KMS-11 (cell line): Measurements from ENCODE around the gene NRXN3.

Source experiments
- H2AFZ ChIP-seq: fragments of 200-600 bp; sonication (generic); 2 replicates; pipeline ENCODE4 v1.6.1; 2016; ENCODE audit warnings: antibody characterized with exemption, mixed run types, low read depth
- H3K27ac ChIP-seq: fragments of 200-600 bp; sonication (generic); 2 replicates; pipeline ENCODE4 v1.6.1; 2016; ENCODE audit warnings: mild to moderate bottlenecking, mixed run types
- H3K27me3 ChIP-seq: fragments of 200-600 bp; sonication (generic); 2 replicates; pipeline ENCODE4 v1.6.1; 2017; ENCODE audit warnings: mild to moderate bottlenecking, low read depth, mixed run types, moderate library complexity; ENCODE audit not compliant: insufficient read depth
- H3K36me3 ChIP-seq: fragments of 200-600 bp; sonication (generic); 2 replicates; pipeline ENCODE4 v1.6.1; 2017; ENCODE audit warnings: mild to moderate bottlenecking, mixed run types; ENCODE audit not compliant: insufficient read depth
- H3K4me1 ChIP-seq: fragments of 200-600 bp; sonication (generic); 2 replicates; pipeline ENCODE4 v1.6.1; 2016; ENCODE audit warnings: mild to moderate bottlenecking, low read depth, mixed run types; ENCODE audit not compliant: poor library complexity, severe bottlenecking
- H3K4me2 ChIP-seq: fragments of 200-600 bp; sonication (generic); 2 replicates; pipeline ENCODE4 v1.7.0; 2016; ENCODE audit warnings: mild to moderate bottlenecking, mixed run types
- H3K4me3 ChIP-seq: fragments of 200-600 bp; sonication (generic); IDR thresholded peaks from 2 replicates; pipeline ENCODE4 v1.6.1; 2017; ENCODE audit warnings: low read depth, low read length, mixed read lengths; ENCODE audit not compliant: insufficient read depth
- H3K79me2 ChIP-seq: fragments of 200-600 bp; sonication (generic); 2 replicates; pipeline ENCODE4 v1.6.1; 2016; ENCODE audit warnings: low read depth, mixed run types; ENCODE audit not compliant: insufficient read depth
- H3K9ac ChIP-seq: fragments of 200-600 bp; sonication (generic); 2 replicates; pipeline ENCODE4 v1.6.1; 2016; ENCODE audit warnings: mild to moderate bottlenecking, mixed run types
- H4K20me1 ChIP-seq: fragments of 200-600 bp; sonication (generic); 2 replicates; pipeline ENCODE4 v1.6.1; 2016; ENCODE audit warnings: mild to moderate bottlenecking, mixed run types; ENCODE audit not compliant: insufficient read depth
- TF ChIP-seq, protein P1 (sequence below): fragments of 200-600 bp; sonication (generic); conservative IDR thresholded peaks from 2 replicates; pipeline ENCODE4 v1.6.1; 2017; ENCODE audit warnings: low read depth, mild to moderate bottlenecking, antibody characterized with exemption, low read length, moderate library complexity, mixed read lengths

The NRXN3 gene

GRCh38 chr14:79043194-79043889 lies 873.2 kb downstream of the NRXN3 start:
- TF ChIP-seq, protein P1, sequence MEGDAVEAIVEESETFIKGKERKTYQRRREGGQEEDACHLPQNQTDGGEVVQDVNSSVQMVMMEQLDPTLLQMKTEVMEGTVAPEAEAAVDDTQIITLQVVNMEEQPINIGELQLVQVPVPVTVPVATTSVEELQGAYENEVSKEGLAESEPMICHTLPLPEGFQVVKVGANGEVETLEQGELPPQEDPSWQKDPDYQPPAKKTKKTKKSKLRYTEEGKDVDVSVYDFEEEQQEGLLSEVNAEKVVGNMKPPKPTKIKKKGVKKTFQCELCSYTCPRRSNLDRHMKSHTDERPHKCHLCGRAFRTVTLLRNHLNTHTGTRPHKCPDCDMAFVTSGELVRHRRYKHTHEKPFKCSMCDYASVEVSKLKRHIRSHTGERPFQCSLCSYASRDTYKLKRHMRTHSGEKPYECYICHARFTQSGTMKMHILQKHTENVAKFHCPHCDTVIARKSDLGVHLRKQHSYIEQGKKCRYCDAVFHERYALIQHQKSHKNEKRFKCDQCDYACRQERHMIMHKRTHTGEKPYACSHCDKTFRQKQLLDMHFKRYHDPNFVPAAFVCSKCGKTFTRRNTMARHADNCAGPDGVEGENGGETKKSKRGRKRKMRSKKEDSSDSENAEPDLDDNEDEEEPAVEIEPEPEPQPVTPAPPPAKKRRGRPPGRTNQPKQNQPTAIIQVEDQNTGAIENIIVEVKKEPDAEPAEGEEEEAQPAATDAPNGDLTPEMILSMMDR: no peak
- Histone ChIP-seq H4K20me1 (no peaks in the 10 kb centered on the region), H3K9ac (no peak overlapping the region), H2AFZ (no peak overlapping the region), H3K4me1 (no peaks in the 10 kb centered on the region), H3K79me2 (no peaks in the 10 kb centered on the region), H3K36me3 (no peaks in the 10 kb centered on the region), H3K4me2 (no peak overlapping the region), H3K4me3 (no peak overlapping the region), H3K27ac (no peak overlapping the region), H3K27me3 (no peaks in the 10 kb centered on the region)

DNA sequence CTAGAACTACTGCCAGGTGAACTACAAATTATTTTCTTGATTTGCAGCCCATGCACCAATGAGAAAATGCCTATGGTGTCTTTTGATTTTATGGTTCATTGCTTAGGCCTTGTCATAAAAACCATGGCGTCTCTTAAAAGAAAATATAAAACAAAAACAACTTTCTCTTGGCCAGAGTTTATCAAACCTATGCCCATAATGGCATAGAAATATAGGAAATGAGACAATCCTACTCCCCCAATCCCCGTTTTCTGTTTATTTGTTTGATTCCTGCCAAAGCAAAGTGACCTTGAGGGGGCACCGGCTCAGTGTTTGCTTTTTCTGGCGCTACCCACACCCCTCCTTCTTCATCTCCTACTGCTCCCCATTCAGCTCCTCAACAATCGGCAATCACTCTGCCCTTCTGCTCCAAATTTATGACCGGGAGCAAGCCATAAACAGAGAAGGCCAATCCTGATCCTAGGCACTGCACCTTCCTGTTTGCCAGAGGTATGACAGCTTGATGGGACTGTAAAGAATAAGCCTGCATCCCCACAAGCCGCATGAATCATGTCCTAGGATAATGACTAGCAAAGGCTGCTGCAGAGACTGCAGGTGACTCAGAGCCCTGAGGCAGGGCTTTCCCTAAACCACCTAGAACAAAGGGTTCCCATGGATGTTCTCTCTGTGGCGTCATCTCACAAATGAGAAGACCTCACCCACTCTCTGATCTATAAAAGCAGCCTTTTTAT lies 874.9 kb downstream of the NRXN3 start:
- Histone ChIP-seq H3K79me2 (no peaks in the 10 kb centered on the region), H3K36me3 (no peaks in the 10 kb centered on the region), H2AFZ (no peak overlapping the region), H3K27ac (no peak overlapping the region), H3K4me2 (no peak overlapping the region), H3K4me1 (no peaks in the 10 kb centered on the region), H3K9ac (no peak overlapping the region), H3K27me3 (no peaks in the 10 kb centered on the region), H4K20me1 (no peaks in the 10 kb centered on the region), H3K4me3 (no peak overlapping the region)
- TF ChIP-seq, protein P1: no peak

DNA sequence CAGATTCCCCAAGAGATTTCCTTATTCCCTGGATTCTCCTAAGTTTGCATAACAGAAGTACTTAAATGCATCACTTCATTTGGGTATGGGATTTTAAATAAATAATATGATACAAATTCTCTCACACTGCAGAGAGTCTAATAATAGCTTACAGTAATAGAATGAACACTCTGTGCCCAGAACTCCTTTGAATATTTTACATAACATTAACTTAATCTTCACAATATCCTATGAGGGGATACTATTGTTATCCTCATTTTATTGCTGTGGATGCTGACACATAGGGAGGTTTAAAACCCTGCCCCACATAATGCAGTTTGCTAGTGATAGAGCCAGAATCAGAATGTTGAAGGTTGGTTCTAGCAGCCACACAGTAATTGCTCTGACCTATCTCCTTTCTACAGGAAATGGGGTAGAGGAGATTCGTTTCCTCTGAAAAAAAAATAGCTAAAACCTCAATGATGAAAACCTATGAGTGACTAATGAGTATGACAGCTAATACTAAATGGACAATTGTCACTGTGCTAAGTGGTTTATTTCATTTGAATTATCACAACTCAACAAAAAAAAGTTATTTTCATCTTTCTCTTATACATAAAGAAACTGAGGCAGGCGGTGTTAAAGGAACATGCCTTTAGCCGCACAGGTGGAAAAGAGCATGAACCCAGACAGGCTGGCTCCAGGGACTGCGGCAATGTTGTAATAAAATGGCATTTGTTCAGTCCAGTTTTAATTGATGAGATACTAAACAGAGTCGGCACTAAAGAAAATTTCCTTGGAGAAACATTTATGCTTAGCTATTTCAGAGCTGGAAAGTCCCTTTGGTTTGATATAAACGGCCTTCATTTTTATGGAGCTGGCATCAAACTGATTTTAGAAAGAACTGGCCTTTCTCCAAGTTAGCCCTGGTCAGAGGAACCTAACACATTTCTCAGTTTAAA lies 880.9 kb downstream of the NRXN3 start:
- Histone ChIP-seq H3K4me2 (no peak overlapping the region), H3K36me3 (no peaks in the 10 kb centered on the region), H3K27ac (no peak overlapping the region), H3K4me3 (no peak overlapping the region), H4K20me1 (no peaks in the 10 kb centered on the region), H3K79me2 (no peaks in the 10 kb centered on the region), H3K9ac (no peak overlapping the region), H3K27me3 (no peaks in the 10 kb centered on the region), H3K4me1 (no peaks in the 10 kb centered on the region), H2AFZ (no peak overlapping the region)
- TF ChIP-seq, protein P1: no peak

GRCh38 chr14:79051742-79052141 lies 881.6 kb downstream of the NRXN3 start:
- TF ChIP-seq, protein P1: no peak
- Histone ChIP-seq H3K27me3 (no peaks in the 10 kb centered on the region), H3K79me2 (no peaks in the 10 kb centered on the region), H3K9ac (no peak overlapping the region), H4K20me1 (no peaks in the 10 kb centered on the region), H2AFZ (no peak overlapping the region), H3K27ac (no peak overlapping the region), H3K4me2 (no peak overlapping the region), H3K4me1 (no peaks in the 10 kb centered on the region), H3K36me3 (no peaks in the 10 kb centered on the region), H3K4me3 (no peak overlapping the region)
